DOHH2 (cell line): ENCODE data around the gene INSR.

ENCODE experiments used
- H3F3A ChIP-seq: fragments of 200-600 bp; sonication (generic), shearing (Covaris generic); 2 replicates; pipeline ENCODE4 v1.6.0; 2016; ENCODE audit warnings: antibody characterized with exemption, mild to moderate bottlenecking; ENCODE audit not compliant: control insufficient read depth, insufficient read depth
- H3K27ac ChIP-seq: fragments of 200-600 bp; sonication (generic); 2 replicates; pipeline ENCODE4 v1.5.1; 2014; ENCODE audit warnings: low read depth, mild to moderate bottlenecking, low read length, moderate library complexity
- H3K27me3 ChIP-seq: fragments of 200-600 bp; sonication (generic); 2 replicates; pipeline ENCODE4 v1.6.1; 2014; ENCODE audit warnings: mild to moderate bottlenecking, low read length, mixed read lengths; ENCODE audit not compliant: control insufficient read depth
- H3K36me3 ChIP-seq: fragments of 200-600 bp; sonication (generic); 2 replicates; pipeline ENCODE4 v1.6.1; 2014; ENCODE audit warnings: mild to moderate bottlenecking, low read length, moderate library complexity, mixed read lengths; ENCODE audit not compliant: control insufficient read depth
- H3K4me1 ChIP-seq: fragments of 200-600 bp; sonication (generic); 2 replicates; pipeline ENCODE4 v1.6.1; 2014; ENCODE audit warnings: mild to moderate bottlenecking, low read length, mixed read lengths; ENCODE audit not compliant: control insufficient read depth
- H3K4me2 ChIP-seq: fragments of 200-600 bp; sonication (generic); 2 replicates; pipeline ENCODE4 v1.6.0; 2014; ENCODE audit warnings: mild to moderate bottlenecking, low read length, moderate library complexity
- H3K4me3 ChIP-seq: fragments of 200-600 bp; sonication (generic); 2 replicates; pipeline ENCODE4 v1.5.1; 2014; ENCODE audit warnings: mild to moderate bottlenecking, low read length, mixed read lengths
- H3K79me2 ChIP-seq: fragments of 200-600 bp; sonication (generic); 2 replicates; pipeline ENCODE4 v1.6.1; 2014; ENCODE audit warnings: mild to moderate bottlenecking, low read length, mixed read lengths; ENCODE audit not compliant: control insufficient read depth
- H3K9me2 ChIP-seq: fragments of 200-600 bp; sonication (generic); replicated peaks from 2 replicates; pipeline ENCODE4 v1.6.1; 2014; ENCODE audit warnings: mild to moderate bottlenecking, low read length, mixed read lengths; ENCODE audit not compliant: control insufficient read depth
- H3K9me3 ChIP-seq: fragments of 200-600 bp; sonication (generic); 2 replicates; pipeline ENCODE4 v1.6.1; 2014; ENCODE audit warnings: antibody characterized with exemption, low read length, mixed read lengths; ENCODE audit not compliant: control insufficient read depth, insufficient read depth
- H4K20me1 ChIP-seq: fragments of 200-600 bp; sonication (generic); 2 replicates; pipeline ENCODE4 v1.6.0; 2014; ENCODE audit warnings: low read depth, mild to moderate bottlenecking, antibody characterized with exemption, low read length, moderate library complexity; ENCODE audit not compliant: control insufficient read depth, insufficient read depth
- CTCF ChIP-seq: fragments of 200-600 bp; sonication (generic); IDR thresholded peaks from one replicate; pipeline ENCODE4 v1.5.1; 2014; ENCODE audit warnings: antibody characterized with exemption, mild to moderate bottlenecking, low read depth, low read length; ENCODE audit not compliant: poor library complexity, severe bottlenecking
- EZH2phosphoT487 ChIP-seq: fragments of 200-600 bp; sonication (generic); IDR thresholded peaks from 2 replicates; pipeline ENCODE4 v1.6.1; 2017; ENCODE audit warnings: borderline replicate concordance, mild to moderate bottlenecking, antibody characterized with exemption, low read length, moderate library complexity, mixed read lengths

INSR gene

DNA sequence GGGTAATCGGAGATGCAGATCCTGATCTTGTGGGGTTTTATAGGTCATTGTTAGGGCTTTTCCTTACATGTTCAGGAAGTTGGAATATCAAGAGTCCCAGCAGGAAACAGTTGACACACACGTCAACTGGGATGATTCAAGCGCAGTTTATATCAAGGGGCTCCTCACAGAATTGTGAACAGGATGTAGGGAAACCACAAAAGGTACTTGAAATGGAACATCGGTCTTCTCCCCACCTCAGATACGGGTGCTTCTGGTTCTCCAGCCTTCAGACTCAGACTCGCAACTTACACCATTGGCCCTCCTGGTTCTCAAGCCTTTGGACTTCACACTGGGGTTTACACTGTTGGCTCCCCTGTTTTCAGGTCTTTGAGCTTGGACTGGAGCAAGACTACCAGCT is 205.2 kb downstream of the INSR start:
- H3K4me1 ChIP-seq, result no peaks in the 10 kb centered on the region
- peaks cover 30% of the 10 kb centered on the region for H3K9me3 ChIP-seq
- no peak for TF ChIP-seq CTCF
- TF ChIP-seq EZH2phosphoT487, result no peak
- no peak overlapping the region for H3K4me3 ChIP-seq
- H4K20me1 ChIP-seq, result no peaks in the 10 kb centered on the region
- H3K79me2 ChIP-seq, result no peaks in the 10 kb centered on the region
- 0 out of 2 replicates have a peak, but pooled peaks cover 2% of the 10 kb centered on the region for H3F3A ChIP-seq
- H3K27me3 ChIP-seq, result no peaks in the 10 kb centered on the region
- no peak overlapping the region for H3K4me2 ChIP-seq
- H3K36me3 ChIP-seq, result peaks cover 12% of the 10 kb centered on the region
- no peaks in the 10 kb centered on the region for H3K9me2 ChIP-seq
- H3K27ac ChIP-seq, result no peak overlapping the region

- Histone ChIP-seq H3K27ac (no peak overlapping the region), H3K79me2 (no peaks in the 10 kb centered on the region), H3K9me3 (peaks cover 62% of the 10 kb centered on the region), H3K4me3 (no peak overlapping the region), H3K36me3 (peaks cover 68% of the 10 kb centered on the region), H4K20me1 (no peaks in the 10 kb centered on the region), H3K9me2 (no peaks in the 10 kb centered on the region), H3K4me1 (no peaks in the 10 kb centered on the region), H3F3A (peaks cover 9% of the 10 kb centered on the region), H3K27me3 (no peaks in the 10 kb centered on the region), H3K4me2 (no peak overlapping the region)
- TF ChIP-seq EZH2phosphoT487 (no peak), CTCF (no peak)
Measured at GRCh38 chr19:7083076-7083956, 210.9 kb downstream of the INSR start.

DNA sequence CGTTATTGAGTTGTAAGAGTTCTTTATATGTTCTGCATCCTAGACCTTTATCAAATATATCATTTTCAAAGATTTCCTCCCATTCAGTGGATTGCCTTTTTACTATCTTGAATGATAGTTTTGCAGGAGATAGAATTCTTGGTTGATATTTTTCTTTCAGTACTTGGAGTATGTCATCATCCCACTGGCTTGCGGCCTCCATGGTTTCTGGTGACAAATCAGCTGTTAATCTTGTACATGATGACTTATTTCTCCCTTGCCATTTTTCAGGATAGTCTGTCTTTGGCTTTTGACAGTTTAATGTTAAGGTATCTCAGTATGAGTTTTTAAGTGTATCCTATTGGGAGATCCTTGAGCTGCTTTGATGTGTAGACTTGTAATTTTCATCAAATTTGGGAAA is 216.2 kb downstream of the INSR start:
- Histone ChIP-seq H3K4me2 (no peak overlapping the region), H3K4me3 (no peak overlapping the region), H3K9me3 (peaks cover 48% of the 10 kb centered on the region)

More for the DNA sequence above, 216.2 kb downstream of the INSR start:
- H3K4me1 ChIP-seq, result no peaks in the 10 kb centered on the region
- no peaks in the 10 kb centered on the region for H3K9me2 ChIP-seq
- H3K27me3 ChIP-seq, result no peaks in the 10 kb centered on the region
- H3K27ac ChIP-seq, result no peak overlapping the region
- peaks cover 7% of the 10 kb centered on the region for H3F3A ChIP-seq
- H3K79me2 ChIP-seq, result no peaks in the 10 kb centered on the region
- H4K20me1 ChIP-seq, result no peaks in the 10 kb centered on the region
- TF ChIP-seq CTCF, result no peak
- TF ChIP-seq EZH2phosphoT487, result no peak
- H3K36me3 ChIP-seq, result peaks cover 98% of the 10 kb centered on the region
